ENCODE measurements around the gene FLVCR1. TPM values are rescaled to one million over a fixed set of nuclear protein-coding genes. Genes with fewer than 3 reads are reported as not detected.
"Not testable (repeated sequence)": the region's sequence is repeated elsewhere in the genome, so short reads cannot be mapped to it uniquely, and the experiment has no call there.

The FLVCR1 gene
- total RNA-seq, 1 experiment from 2014 or later = 11.7 TPM

- no peak for DNase-seq (ENCODE audit: low spot score)
Measured at GRCh38 chr1:212860713-212861581, 2.9 kb downstream of the FLVCR1 start.

- DNase-seq (ENCODE audit: low spot score) = no peak
Measured at GRCh38 chr1:212862111-212862690, 4.1 kb downstream of the FLVCR1 start.

- not testable (repeated sequence) for DNase-seq (ENCODE audit: low spot score)
Measured at GRCh38 chr1:212863345-212863744, 5.3 kb downstream of the FLVCR1 start.

GRCh38 chr1:212864201-212864600 lies 6.1 kb downstream of the FLVCR1 start:
- no peak for DNase-seq (ENCODE audit: low spot score)

- no peak for DNase-seq (ENCODE audit: low spot score)
Measured at GRCh38 chr1:212867192-212867591, 9.1 kb downstream of the FLVCR1 start.

GRCh38 chr1:212871976-212872375 lies 13.9 kb downstream of the FLVCR1 start:
- DNase-seq (ENCODE audit: low spot score) = no peak

GRCh38 chr1:212873518-212873917 lies 15.4 kb downstream of the FLVCR1 start:
- no peak for DNase-seq (ENCODE audit: low spot score)

GRCh38 chr1:212878418-212878817 lies 20.3 kb downstream of the FLVCR1 start:
- no peak for DNase-seq (ENCODE audit: low spot score)

- DNase-seq (ENCODE audit: low spot score) = no peak
Measured at GRCh38 chr1:212879947-212880690, 22.0 kb downstream of the FLVCR1 start.

GRCh38 chr1:212884592-212884991 lies 26.5 kb downstream of the FLVCR1 start:
- no peak for DNase-seq (ENCODE audit: low spot score)

- DNase-seq (ENCODE audit: low spot score) = no peak
Measured at GRCh38 chr1:212892108-212892507, 34.0 kb downstream of the FLVCR1 start.

GRCh38 chr1:212899845-212900244 lies 41.8 kb downstream of the FLVCR1 start:
- no peak for DNase-seq (ENCODE audit: low spot score)

- DNase-seq (ENCODE audit: low spot score) = no peak
Measured at GRCh38 chr1:212901290-212901689, 43.2 kb downstream of the FLVCR1 start.

- DNase-seq (ENCODE audit: low spot score) = no peak
Measured at GRCh38 chr1:212902054-212902453, 44.0 kb downstream of the FLVCR1 start.

GRCh38 chr1:212903664-212904063 lies 45.6 kb downstream of the FLVCR1 start:
- DNase-seq (ENCODE audit: low spot score) = no peak

GRCh38 chr1:212908071-212908470 lies 50.0 kb downstream of the FLVCR1 start:
- not testable (repeated sequence) for DNase-seq (ENCODE audit: low spot score)

- DNase-seq (ENCODE audit: low spot score) = no peak
Measured at GRCh38 chr1:212908971-212909370, 50.9 kb downstream of the FLVCR1 start.

GRCh38 chr1:212909652-212910063 lies 51.6 kb downstream of the FLVCR1 start:
- no peak for DNase-seq (ENCODE audit: low spot score)

- DNase-seq (ENCODE audit: low spot score) = not testable (repeated sequence)
Measured at GRCh38 chr1:212910213-212910612, 52.1 kb downstream of the FLVCR1 start.

- not testable (repeated sequence) for DNase-seq (ENCODE audit: low spot score)
Measured at GRCh38 chr1:212913638-212914037, 55.6 kb downstream of the FLVCR1 start.

GRCh38 chr1:212914110-212914509 lies 56.0 kb downstream of the FLVCR1 start:
- not testable (repeated sequence) for DNase-seq (ENCODE audit: low spot score)

GRCh38 chr1:212914789-212915188 lies 56.7 kb downstream of the FLVCR1 start:
- no peak for DNase-seq (ENCODE audit: low spot score)
